GM19099 (cell line): Measurements from ENCODE around the gene PLVAP.

Experiments
- POLR2A ChIP-seq: IDR thresholded peaks from 3 replicates; pipeline ENCODE4 v1.6.1; 2011; ENCODE audit warnings: low read depth; ENCODE audit not compliant: insufficient read length; ENCODE audit errors: extremely low read depth

Gene PLVAP

GRCh38 chr19:17405250-17406045 lies 28.3 kb upstream of the PLVAP start, which contains the start of gene BST2:
Gene BST2 (minus strand): TSS chr19:17405630. CDS start chr19:17405575, 55 bp downstream.
- TF ChIP-seq POLR2A: peak; percentile 85

GRCh38 chr19:17404621-17405249 lies 27.6 kb upstream of the PLVAP start:
- no peak for TF ChIP-seq POLR2A

- no peak for TF ChIP-seq POLR2A
These were observed 26.9 kb upstream of the PLVAP start for GRCh38 chr19:17404015-17404414.

GRCh38 chr19:17402982-17403855 lies 26.1 kb upstream of the PLVAP start:
- TF ChIP-seq POLR2A: no peak

GRCh38 chr19:17401628-17402027 lies 24.5 kb upstream of the PLVAP start:
- TF ChIP-seq POLR2A: no peak

- no peak for TF ChIP-seq POLR2A
These were observed 21.9 kb upstream of the PLVAP start for GRCh38 chr19:17398902-17399527.

- TF ChIP-seq POLR2A: peak; percentile 51
These were observed 17.8 kb upstream of the PLVAP start for GRCh38 chr19:17394891-17395415.

GRCh38 chr19:17393914-17394313 lies 16.8 kb upstream of the PLVAP start, which contains the start of gene CCDC194:
Gene CCDC194 (minus strand): TSS chr19:17394196. CDS start chr19:17394158, 38 bp downstream.
- no peak for TF ChIP-seq POLR2A

- TF ChIP-seq POLR2A: no peak
These were observed 15.9 kb upstream of the PLVAP start for GRCh38 chr19:17393002-17393401.

- TF ChIP-seq POLR2A: peak; percentile 9
These were observed 14.4 kb upstream of the PLVAP start for GRCh38 chr19:17391371-17392151.

GRCh38 chr19:17390665-17391370 lies 13.7 kb upstream of the PLVAP start:
- peak; percentile 36 for TF ChIP-seq POLR2A

GRCh38 chr19:17389957-17390664 lies 13.0 kb upstream of the PLVAP start:
- TF ChIP-seq POLR2A: no peak
